ENCODE results near the gene IGSF8. TPM values are rescaled to one million over a fixed set of nuclear protein-coding genes. Genes with fewer than 3 reads are reported as not detected.

The IGSF8 gene
- total RNA-seq, 1 experiment from 2014 or later: 56.2 TPM

DNA sequence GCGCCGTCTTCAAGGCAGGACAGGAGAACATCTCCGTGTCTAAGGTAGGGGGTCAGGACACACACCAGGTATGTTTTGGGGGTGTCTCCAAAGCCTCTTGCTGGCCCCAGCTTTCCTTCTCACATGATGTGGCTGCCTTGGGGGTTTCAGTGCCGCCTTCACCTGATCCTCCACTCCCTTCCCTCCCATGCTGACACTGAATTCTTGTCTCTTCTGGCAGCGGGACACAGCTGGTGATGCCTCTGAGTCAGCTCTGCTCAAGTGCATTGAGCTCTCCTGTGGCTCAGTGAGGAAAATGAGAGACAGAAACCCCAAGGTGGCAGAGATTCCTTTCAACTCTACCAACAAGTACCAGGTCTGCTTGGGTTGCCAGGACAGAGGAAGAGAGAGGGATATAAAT is 30.6 kb upstream of the IGSF8 start:
- peaks cover 6 to 10% of the 10 kb centered on the region in 2 experiments for H3K4me1 Mint-ChIP-seq
- H2BK20ac ChIP-seq (ENCODE audit: low read depth, low read length, poor library complexity, severe bottlenecking): no peak overlapping the region
- no peaks in the 10 kb centered on the region for H3K79me1 ChIP-seq (ENCODE audit: insufficient read depth, low read depth, low read length, poor library complexity, severe bottlenecking)
- H4K5ac ChIP-seq (ENCODE audit: insufficient read length, low read depth, low read length): no peak overlapping the region
- H3K27me3 Mint-ChIP-seq (ENCODE audit: low read depth): peaks cover 2% of the 10 kb centered on the region
- no peak overlapping the region for H2BK120ac ChIP-seq (ENCODE audit: low read depth, low read length, poor library complexity, severe bottlenecking)
- no peak overlapping the region for H3K14ac ChIP-seq (ENCODE audit: insufficient read depth, low read length)
- no peaks in the 10 kb centered on the region for H3K79me2 ChIP-seq (ENCODE audit: insufficient read depth, low read length)
- H3K23ac ChIP-seq (ENCODE audit: insufficient read length, low read depth, low read length): no peak overlapping the region
- H3K27me3 ChIP-seq (ENCODE audit: insufficient read depth, low read length): no peaks in the 10 kb centered on the region
- H3T11ph ChIP-seq (ENCODE audit: low read length): no peak overlapping the region
- H3K18ac ChIP-seq (ENCODE audit: insufficient read length, low read depth, low read length): no peak overlapping the region
- H4K20me1 ChIP-seq (ENCODE audit: control insufficient read depth, insufficient read depth, insufficient read length): no peaks in the 10 kb centered on the region
- no peak for DNase-seq
- no peak overlapping the region for H3K4me2 ChIP-seq (ENCODE audit: insufficient read depth, insufficient read length, low read length)
- H2AFZ ChIP-seq (ENCODE audit: low read length): no peak overlapping the region
- H3K4ac ChIP-seq (ENCODE audit: low read depth, low read length): no peak overlapping the region
- TF ChIP-seq, protein P1, sequence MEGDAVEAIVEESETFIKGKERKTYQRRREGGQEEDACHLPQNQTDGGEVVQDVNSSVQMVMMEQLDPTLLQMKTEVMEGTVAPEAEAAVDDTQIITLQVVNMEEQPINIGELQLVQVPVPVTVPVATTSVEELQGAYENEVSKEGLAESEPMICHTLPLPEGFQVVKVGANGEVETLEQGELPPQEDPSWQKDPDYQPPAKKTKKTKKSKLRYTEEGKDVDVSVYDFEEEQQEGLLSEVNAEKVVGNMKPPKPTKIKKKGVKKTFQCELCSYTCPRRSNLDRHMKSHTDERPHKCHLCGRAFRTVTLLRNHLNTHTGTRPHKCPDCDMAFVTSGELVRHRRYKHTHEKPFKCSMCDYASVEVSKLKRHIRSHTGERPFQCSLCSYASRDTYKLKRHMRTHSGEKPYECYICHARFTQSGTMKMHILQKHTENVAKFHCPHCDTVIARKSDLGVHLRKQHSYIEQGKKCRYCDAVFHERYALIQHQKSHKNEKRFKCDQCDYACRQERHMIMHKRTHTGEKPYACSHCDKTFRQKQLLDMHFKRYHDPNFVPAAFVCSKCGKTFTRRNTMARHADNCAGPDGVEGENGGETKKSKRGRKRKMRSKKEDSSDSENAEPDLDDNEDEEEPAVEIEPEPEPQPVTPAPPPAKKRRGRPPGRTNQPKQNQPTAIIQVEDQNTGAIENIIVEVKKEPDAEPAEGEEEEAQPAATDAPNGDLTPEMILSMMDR (conservative IDR thresholded peaks at IDR 0.05): no peak
- no peak overlapping the region for H2BK15ac ChIP-seq (ENCODE audit: low read depth, low read length)
- H3K23me2 ChIP-seq (ENCODE audit: insufficient read length, low read depth, low read length, poor library complexity, severe bottlenecking): no peaks in the 10 kb centered on the region
- H3K9me3 Mint-ChIP-seq: no peaks in the 10 kb centered on the region
- no peak overlapping the region for H3K56ac ChIP-seq (ENCODE audit: insufficient read length, low read depth, low read length)
- no peak overlapping the region for H4K91ac ChIP-seq (ENCODE audit: insufficient read length, low read depth, low read length)
- H3K27ac Mint-ChIP-seq: no peak overlapping the region
- no CpG with 5 or more reads among the region's 5 CpGs for WGBS (ENCODE audit: extremely low coverage, insufficient read length, low lambda C conversion rate)
- H3K9ac ChIP-seq (ENCODE audit: extremely low read depth, insufficient read length, low read length): no peak overlapping the region
- H2AK5ac ChIP-seq (ENCODE audit: insufficient read length, low read length): no peak overlapping the region
- H2BK5ac ChIP-seq (ENCODE audit: insufficient read length, low read length): no peak overlapping the region
- no peaks in the 10 kb centered on the region for H3K9me3 ChIP-seq (ENCODE audit: control insufficient read depth, low read depth, low read length)
- no peak overlapping the region for H3K4me3 Mint-ChIP-seq
- peaks cover 0 to 73% (median 70%) of the 10 kb centered on the region in 3 experiments; a peak in 5 of 7 replicates for H3K36me3 Mint-ChIP-seq (ENCODE audit: insufficient read depth in 1 of 3, low read depth in 3 of 3)
- no peak overlapping the region for H2BK12ac ChIP-seq (ENCODE audit: insufficient read length, low read depth, low read length)
- no peak overlapping the region for H4K8ac ChIP-seq (replicated peaks; ENCODE audit: insufficient read length, low read depth, low read length)
- no peaks in the 10 kb centered on the region; the same call in 1 of the 2 replicates for H3K4me1 ChIP-seq (ENCODE audit: insufficient read depth, low read length)
- H3K27ac ChIP-seq (ENCODE audit: insufficient read length, low read depth, low read length): no peak overlapping the region

Data from H9 (cell line).